KMS-11 (cell line): ENCODE data around the gene KCNT1.

Experiments
- H2AFZ ChIP-seq: fragments of 200-600 bp; sonication (generic); 2 replicates; pipeline ENCODE4 v1.6.1; 2016; ENCODE audit warnings: antibody characterized with exemption, mixed run types, low read depth
- H3K27ac ChIP-seq: fragments of 200-600 bp; sonication (generic); 2 replicates; pipeline ENCODE4 v1.6.1; 2016; ENCODE audit warnings: mild to moderate bottlenecking, mixed run types
- H3K27me3 ChIP-seq: fragments of 200-600 bp; sonication (generic); 2 replicates; pipeline ENCODE4 v1.6.1; 2017; ENCODE audit warnings: mild to moderate bottlenecking, low read depth, mixed run types, moderate library complexity; ENCODE audit not compliant: insufficient read depth
- H3K36me3 ChIP-seq: fragments of 200-600 bp; sonication (generic); 2 replicates; pipeline ENCODE4 v1.6.1; 2017; ENCODE audit warnings: mild to moderate bottlenecking, mixed run types; ENCODE audit not compliant: insufficient read depth
- H3K4me1 ChIP-seq: fragments of 200-600 bp; sonication (generic); 2 replicates; pipeline ENCODE4 v1.6.1; 2016; ENCODE audit warnings: mild to moderate bottlenecking, low read depth, mixed run types; ENCODE audit not compliant: poor library complexity, severe bottlenecking
- H3K4me2 ChIP-seq: fragments of 200-600 bp; sonication (generic); 2 replicates; pipeline ENCODE4 v1.7.0; 2016; ENCODE audit warnings: mild to moderate bottlenecking, mixed run types
- H3K4me3 ChIP-seq: fragments of 200-600 bp; sonication (generic); IDR thresholded peaks from 2 replicates; pipeline ENCODE4 v1.6.1; 2017; ENCODE audit warnings: low read depth, low read length, mixed read lengths; ENCODE audit not compliant: insufficient read depth
- H3K79me2 ChIP-seq: fragments of 200-600 bp; sonication (generic); 2 replicates; pipeline ENCODE4 v1.6.1; 2016; ENCODE audit warnings: low read depth, mixed run types; ENCODE audit not compliant: insufficient read depth
- H3K9ac ChIP-seq: fragments of 200-600 bp; sonication (generic); 2 replicates; pipeline ENCODE4 v1.6.1; 2016; ENCODE audit warnings: mild to moderate bottlenecking, mixed run types
- H4K20me1 ChIP-seq: fragments of 200-600 bp; sonication (generic); 2 replicates; pipeline ENCODE4 v1.6.1; 2016; ENCODE audit warnings: mild to moderate bottlenecking, mixed run types; ENCODE audit not compliant: insufficient read depth
- CTCF ChIP-seq: fragments of 200-600 bp; sonication (generic); conservative IDR thresholded peaks from 2 replicates; pipeline ENCODE4 v1.6.1; 2017; ENCODE audit warnings: low read depth, mild to moderate bottlenecking, antibody characterized with exemption, low read length, moderate library complexity, mixed read lengths

KCNT1 gene

GRCh38 chr9:135708164-135708563 lies 6.2 kb downstream of the KCNT1 start:
- Histone ChIP-seq H3K79me2 (no peaks in the 10 kb centered on the region), H3K9ac (no peak overlapping the region), H2AFZ (no peak overlapping the region), H3K4me2 (no peak overlapping the region), H3K27me3 (peaks cover 82% of the 10 kb centered on the region), H3K4me1 (no peaks in the 10 kb centered on the region), H3K4me3 (no peak overlapping the region), H4K20me1 (no peaks in the 10 kb centered on the region), H3K27ac (no peak overlapping the region), H3K36me3 (no peaks in the 10 kb centered on the region)
- no peak for TF ChIP-seq CTCF

GRCh38 chr9:135711391-135711790 lies 9.4 kb downstream of the KCNT1 start:
- Histone ChIP-seq H3K79me2 (no peaks in the 10 kb centered on the region), H4K20me1 (no peaks in the 10 kb centered on the region), H3K9ac (no peak overlapping the region), H3K4me3 (no peak overlapping the region), H2AFZ (no peak overlapping the region), H3K4me2 (no peak overlapping the region), H3K36me3 (no peaks in the 10 kb centered on the region), H3K27ac (no peak overlapping the region), H3K4me1 (no peaks in the 10 kb centered on the region), H3K27me3 (peaks cover 76% of the 10 kb centered on the region)
- no peak for TF ChIP-seq CTCF

GRCh38 chr9:135711881-135712280 lies 9.9 kb downstream of the KCNT1 start:
- no peak overlapping the region for H3K27ac ChIP-seq
- no peaks in the 10 kb centered on the region for H3K36me3 ChIP-seq
- H3K79me2 ChIP-seq, result no peaks in the 10 kb centered on the region
- peaks cover 77% of the 10 kb centered on the region for H3K27me3 ChIP-seq
- H3K4me3 ChIP-seq, result no peak overlapping the region
- no peak overlapping the region for H2AFZ ChIP-seq
- no peak for TF ChIP-seq CTCF
- no peaks in the 10 kb centered on the region for H3K4me1 ChIP-seq
- H4K20me1 ChIP-seq, result no peaks in the 10 kb centered on the region
- no peak overlapping the region for H3K9ac ChIP-seq
- H3K4me2 ChIP-seq, result no peak overlapping the region

GRCh38 chr9:135712613-135713295 lies 10.8 kb downstream of the KCNT1 start:
- Histone ChIP-seq H3K27ac (no peak overlapping the region), H3K9ac (no peak overlapping the region), H3K79me2 (no peaks in the 10 kb centered on the region), H3K4me3 (no peak overlapping the region), H3K4me2 (no peak overlapping the region), H3K27me3 (peaks cover 71% of the 10 kb centered on the region), H2AFZ (no peak overlapping the region), H3K4me1 (no peaks in the 10 kb centered on the region), H3K36me3 (no peaks in the 10 kb centered on the region), H4K20me1 (no peaks in the 10 kb centered on the region)
- no peak for TF ChIP-seq CTCF
